Embryonic facial prominence (tissue), 1 donor: ENCODE results near the gene SASH3.

Experiments used
- DNase-seq: peaks from one replicate; pipeline ENCODE4 v3.0.0-alpha.2; 2016; ENCODE audit errors: extremely low spot score

SASH3 gene

GRCh38 chrX:129783291-129783713, 3.6 kb downstream of the SASH3 start:
- no peak for DNase-seq

DNA sequence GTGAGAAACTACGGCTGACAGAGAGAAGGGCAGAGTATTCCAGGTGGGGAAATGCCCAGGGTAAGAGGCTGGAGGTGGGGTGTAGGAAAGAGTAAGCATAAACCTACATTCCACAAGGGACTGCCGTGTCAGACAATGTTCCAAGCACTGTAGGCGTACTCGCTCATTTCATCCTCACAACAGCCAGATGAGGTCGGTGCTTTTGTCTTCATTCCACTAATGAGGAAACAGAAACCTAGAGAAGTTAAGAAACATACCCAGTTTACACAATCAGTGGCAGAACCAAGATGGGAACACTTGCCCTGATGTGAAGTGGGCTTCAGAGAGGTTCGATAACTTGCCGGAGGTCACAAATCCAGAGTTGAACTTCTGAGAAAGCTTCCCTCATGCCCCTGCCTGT, 4.6 kb downstream of the SASH3 start:
- DNase-seq = no peak

GRCh38 chrX:129785160-129785947, 5.6 kb downstream of the SASH3 start:
- DNase-seq = no peak

DNA sequence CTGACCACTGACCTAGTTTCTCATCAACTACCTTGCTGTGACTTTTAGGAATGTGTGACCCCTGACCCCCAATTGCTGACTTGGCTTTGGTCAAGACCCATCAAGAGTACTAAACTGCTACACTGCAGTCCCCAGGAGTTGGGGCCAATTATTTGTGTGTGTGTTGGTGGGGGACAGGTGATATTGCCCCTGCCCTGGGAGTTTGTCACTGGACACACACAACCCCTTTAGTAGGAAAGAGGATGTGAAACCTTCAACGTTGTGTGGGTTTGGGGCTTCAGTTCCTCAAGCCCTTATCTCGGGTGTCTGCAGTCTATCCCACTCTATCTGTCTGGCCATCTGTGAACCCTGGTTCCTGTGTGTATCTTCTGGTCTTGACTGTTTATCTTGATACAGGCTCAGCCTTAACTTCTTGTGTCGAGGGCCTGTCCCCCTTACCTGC, 6.5 kb downstream of the SASH3 start:
- no peak for DNase-seq

DNA sequence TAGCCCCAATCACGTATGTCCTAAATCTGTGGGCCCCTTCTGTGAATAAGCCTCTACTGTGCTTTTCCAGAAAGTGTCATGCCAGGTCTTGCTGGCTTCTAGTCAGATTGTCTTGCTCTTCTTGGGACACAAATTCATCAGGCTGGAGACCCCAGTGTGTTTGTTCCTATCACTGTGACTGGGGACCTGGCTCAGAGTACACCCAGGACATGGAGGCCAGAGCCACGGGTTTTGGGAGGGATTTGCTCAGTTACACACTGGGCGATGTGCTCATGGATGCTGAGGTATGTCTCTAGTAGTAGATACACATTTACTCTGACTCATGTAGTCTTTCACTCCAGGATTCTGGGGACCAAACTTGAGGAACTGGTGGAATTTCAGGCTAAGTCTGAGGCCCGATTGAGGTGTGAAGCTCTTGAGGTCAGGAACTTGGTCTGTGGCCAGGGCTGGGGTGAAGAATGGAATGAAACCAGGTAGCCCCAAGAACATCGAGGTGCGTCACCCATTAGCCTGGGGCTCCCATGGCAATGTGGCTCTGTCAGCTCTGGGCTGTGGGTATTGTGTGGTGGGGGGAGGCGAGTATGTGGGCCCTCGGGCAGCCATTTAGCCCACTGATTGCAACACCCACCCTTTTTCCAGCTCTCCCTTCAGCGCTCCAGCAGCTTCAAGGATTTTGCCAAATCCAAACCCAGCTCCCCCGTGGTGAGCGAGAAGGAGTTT, 7.7 kb downstream of the SASH3 start:
- no peak for DNase-seq

DNA sequence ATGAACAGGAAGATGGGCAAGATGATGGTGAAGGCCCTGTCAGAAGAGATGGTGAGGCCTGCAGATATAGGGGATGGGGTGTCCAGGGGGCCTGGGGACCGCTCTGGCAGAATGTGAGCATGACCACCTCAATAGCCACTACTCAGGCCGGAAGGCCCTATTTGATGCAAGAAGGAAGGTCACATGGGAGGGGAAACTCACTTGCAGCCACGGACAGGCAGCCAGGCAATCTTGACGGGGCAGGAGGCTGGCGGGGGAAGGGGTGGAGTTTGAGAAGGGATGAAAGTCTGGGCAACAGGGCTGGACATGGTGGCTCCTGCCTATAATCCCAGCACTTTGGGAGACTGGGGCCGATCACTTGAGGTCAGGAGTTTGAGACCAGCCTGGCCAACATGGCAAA, 8.8 kb downstream of the SASH3 start:
- DNase-seq = no peak

DNA sequence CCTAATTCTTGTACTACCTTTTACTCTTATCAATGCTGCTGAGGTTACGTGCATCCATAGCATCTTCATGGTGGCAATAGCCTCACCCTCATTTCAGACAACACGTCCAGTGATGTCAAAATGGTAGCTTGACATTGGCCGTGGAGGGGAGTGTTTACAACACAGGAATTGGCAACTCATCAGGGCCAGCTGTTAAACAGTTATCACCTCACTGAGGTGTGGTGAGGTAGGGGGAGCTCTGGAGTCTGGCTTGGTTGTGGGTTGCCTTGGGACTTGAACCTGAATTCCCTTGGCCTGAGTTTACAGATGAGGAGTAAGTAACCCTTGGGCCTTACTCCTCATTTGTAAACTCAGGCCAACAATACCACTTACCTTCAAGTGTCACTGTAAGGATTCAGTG, 10.4 kb downstream of the SASH3 start:
- no peak for DNase-seq

DNA sequence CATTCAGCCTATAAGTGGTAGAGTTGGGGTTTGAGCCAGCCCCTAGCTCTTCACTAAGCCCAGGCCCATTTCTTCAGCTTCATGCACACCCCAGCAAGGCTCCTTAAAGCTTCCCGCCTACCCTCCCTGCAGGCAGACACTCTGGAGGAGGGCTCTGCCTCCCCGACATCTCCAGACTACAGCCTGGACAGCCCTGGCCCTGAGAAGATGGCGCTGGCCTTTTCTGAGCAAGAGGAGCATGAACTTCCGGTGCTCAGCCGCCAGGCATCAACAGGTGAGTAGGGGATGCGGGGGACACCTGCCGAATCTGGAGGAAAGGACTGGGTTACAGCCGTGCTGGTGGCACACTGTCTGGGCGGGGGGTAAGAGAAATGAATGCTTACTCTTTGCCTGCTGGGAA, 11.1 kb downstream of the SASH3 start:
- DNase-seq = no peak

DNA sequence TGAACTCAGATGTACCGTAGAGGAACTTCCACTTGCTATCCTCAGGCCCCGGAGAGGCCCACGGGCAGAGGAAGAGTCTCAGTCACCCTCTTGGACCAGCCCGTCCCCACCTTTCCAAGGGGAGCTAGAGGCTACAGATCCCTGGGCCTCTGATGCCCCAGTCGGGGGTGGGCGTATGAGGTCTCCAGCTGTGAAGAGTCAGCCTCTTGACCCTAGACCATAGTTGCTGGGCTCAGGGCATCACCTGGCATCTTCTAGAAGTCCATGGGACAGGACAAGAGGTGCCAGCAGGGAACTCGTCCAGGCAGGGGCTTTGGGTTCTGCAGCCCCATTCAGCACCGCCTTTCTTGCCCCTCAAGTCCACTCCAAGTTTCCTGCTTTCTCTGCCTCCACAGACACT, 11.6 kb downstream of the SASH3 start:
- no peak for DNase-seq

GRCh38 chrX:129791961-129792570, 12.3 kb downstream of the SASH3 start:
- DNase-seq = no peak

DNA sequence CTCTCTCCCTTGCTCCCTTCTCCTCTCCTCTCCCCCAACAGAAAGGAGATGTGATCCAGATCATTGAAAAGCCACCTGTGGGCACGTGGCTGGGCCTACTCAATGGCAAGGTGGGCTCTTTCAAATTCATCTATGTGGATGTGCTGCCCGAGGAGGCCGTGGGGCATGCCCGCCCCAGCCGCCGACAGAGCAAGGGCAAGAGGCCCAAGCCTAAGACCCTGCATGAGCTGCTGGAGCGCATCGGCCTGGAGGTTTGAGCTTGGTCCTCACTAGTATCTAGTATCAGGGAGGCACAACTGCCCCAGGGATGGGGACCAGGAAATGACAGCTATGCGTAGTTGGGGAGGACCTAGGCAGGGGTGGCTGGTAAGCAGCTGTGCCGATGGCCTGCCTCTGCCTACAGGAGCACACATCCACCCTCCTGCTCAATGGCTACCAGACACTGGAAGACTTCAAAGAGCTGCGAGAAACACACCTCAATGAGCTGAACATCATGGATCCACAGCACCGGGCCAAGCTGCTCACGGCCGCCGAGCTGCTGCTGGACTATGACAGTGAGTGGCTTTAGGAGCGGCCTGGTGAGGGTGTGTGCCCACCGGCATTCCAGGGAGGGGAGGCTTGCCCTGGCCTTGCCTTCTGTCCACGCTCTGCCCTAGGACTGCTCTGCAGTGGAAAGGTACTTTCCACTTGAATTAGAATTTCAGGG, 13.0 kb downstream of the SASH3 start:
- DNase-seq = no peak

DNA sequence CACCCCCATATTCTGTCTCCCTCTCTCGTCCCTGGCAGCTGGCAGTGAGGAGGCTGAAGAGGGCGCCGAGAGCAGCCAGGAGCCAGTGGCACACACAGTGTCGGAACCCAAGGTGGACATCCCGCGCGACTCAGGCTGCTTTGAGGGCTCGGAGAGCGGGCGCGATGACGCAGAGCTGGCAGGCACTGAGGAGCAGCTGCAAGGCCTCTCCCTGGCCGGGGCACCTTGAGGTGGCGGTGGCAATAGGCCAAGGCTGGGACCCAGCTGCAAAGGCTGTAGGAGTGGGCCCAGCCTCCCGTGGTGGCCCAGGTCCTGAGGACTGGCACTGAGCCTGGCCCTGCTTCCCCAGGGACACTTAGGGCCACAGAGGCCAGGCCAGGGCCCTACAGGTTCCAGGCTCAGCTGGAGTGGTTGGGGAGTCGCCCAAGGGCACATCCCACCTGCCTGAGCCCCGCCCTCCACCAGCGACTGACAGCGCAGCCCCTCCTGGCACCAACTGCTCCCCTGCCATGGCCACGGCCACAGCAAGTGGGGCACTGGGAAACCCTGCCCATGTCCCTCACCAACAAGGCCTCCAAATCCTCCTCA, 13.9 kb downstream of the SASH3 start:
- no peak for DNase-seq

GRCh38 chrX:129795584-129795983, 15.8 kb downstream of the SASH3 start:
- no peak for DNase-seq

DNA sequence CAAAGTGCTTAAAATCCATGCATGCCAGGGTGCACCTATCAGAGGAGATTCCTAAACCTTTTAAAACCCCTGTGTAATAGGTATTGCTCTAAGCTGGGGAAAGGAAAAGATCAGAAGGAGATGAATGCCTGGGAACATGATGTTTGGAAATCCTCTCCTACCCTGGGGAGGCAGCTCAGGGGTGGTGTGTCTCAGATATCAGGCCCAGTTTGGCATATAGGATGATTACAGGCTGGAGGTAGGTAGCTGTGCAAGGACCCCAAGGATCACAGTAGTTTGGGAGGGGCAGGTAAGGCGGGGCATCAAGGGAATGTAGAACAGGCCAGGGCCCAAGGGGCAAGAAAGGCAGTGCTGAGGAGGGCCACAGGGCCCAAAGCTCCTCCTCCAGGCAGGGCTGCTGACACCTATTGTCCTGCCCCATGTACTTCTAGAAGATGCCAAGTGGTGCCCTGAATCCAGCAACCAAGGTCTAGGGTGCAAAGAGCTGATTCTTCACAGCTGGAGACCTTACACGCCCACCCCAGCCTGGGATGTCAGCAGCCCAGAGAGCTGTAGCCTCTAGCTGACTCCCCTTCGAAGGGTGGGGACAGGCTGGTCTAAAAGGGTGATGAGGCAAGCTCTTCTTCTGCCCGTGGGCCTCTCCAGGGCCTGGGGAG, 17.6 kb downstream of the SASH3 start:
- DNase-seq = no peak

DNA sequence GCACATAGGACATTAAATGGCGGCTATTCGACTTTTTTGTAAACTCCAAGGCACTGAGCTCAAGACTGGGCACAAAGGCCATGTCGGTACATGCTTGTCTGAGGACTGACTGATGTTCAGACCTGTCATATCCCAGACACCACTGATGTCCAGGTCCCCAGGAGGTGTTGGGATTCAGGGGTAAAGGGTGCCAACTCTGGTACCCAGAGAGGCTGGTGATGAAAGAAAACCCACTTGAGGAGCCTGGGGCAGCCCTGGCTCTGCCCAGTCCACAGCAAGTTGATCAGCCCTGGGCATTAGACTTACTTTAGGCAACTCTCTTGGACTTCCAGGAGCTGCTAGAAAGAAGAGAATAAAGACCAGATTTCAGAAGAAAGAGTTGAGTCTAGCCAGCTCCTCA, 18.7 kb downstream of the SASH3 start:
- DNase-seq = no peak

GRCh38 chrX:129798888-129799287, 19.1 kb downstream of the SASH3 start:
- DNase-seq = no peak

DNA sequence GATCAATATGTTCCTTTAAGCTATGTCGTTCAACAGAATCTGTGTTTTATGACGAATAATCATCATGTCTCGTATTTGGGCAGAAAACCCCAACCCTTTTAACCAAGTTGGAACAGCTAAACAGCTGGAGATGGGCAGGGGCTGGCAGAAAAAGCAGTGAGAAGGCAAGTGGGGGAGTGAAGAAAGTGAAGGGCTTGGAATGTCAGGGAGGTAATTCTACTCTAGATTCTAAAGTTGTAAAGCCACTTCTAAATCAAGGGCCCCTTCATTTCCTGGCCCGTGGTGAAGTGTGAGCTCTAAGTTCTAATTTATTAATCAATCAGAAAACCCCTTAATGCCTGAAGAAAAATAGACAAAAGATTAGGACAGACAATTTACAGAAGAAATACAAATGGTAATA, 20.4 kb downstream of the SASH3 start:
- no peak for DNase-seq

DNA sequence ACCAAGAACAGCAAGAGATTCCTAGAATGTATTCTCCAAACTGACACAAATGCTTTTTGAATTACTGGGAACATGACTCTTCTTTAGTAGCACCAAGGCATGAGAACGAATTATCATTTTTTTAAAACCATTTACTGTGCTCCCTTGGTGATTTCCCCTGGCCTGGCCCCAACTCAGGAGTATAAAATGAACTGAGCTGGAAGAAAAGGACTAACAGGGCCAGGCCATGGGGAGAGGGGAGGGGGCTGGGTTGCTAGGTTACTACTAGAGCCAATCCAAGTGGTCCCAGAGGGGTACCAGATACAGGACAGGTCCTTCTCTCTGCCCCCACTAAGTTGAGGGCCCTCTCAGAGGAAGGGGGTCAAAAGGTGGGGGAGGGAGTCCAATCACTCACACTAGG, 23.1 kb downstream of the SASH3 start:
- DNase-seq = no peak

- no peak for DNase-seq
Observed at GRCh38 chrX:129804806-129805205, 25.1 kb downstream of the SASH3 start.

DNA sequence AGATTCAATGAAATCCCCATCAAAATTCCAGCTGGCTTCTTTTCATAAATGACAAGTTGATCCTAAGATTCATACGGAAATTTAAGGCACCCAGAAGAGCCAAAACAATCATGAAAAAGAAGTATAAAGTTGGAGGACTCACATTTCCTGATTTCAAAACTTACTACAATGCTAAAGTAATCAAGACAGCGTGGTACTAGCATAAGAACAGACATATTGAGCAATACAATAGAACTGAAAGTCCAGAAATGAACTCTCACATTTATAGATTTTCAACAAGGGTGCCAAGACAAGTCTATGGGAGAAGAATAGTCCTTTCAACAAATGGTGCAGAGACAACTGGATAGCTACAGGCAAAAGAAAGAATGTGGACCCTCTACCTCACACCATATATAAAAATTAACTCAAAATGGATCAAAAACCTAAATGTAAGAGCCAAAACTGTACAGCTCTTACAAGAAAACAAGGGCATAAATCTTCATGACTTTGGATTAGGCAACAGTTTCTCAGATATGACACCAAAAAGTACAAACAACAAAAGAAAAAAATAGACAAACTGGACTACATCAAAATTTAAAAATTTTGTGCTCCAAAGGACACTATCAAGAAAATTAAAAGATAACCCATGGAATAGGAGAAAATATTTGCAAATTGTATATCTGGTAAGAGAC, 28.5 kb downstream of the SASH3 start:
- no peak for DNase-seq
